H9 (cell line): Measurements from ENCODE around the gene CDK10. TPM values are rescaled to one million over a fixed set of nuclear protein-coding genes. Genes with fewer than 3 reads are reported as not detected.

ENCODE experiments used
- DNase-seq: peaks from one replicate; pipeline ENCODE4 v3.0.0-alpha.2; 2017
- H2AFZ ChIP-seq: one replicate; pipeline ENCODE4 v1.6.1; 2013; ENCODE audit warnings: mild to moderate bottlenecking, low read length, control low read depth, moderate library complexity
- H2AK5ac ChIP-seq: 2 replicates; pipeline ENCODE4 v1.6.1; 2013; ENCODE audit warnings: low read length, control low read depth, mixed read lengths; ENCODE audit not compliant: insufficient read length
- H2BK120ac ChIP-seq: one replicate; pipeline ENCODE4 v1.6.1; 2013; ENCODE audit warnings: low read depth, mild to moderate bottlenecking, low read length, control low read depth, inconsistent platforms; ENCODE audit not compliant: poor library complexity, severe bottlenecking
- H2BK12ac ChIP-seq: 2 replicates; pipeline ENCODE4 v1.6.1; 2013; ENCODE audit warnings: low read length, control low read depth, mixed read lengths, low read depth; ENCODE audit not compliant: insufficient read length
- H2BK15ac ChIP-seq: 2 replicates; pipeline ENCODE4 v1.6.1; 2013; ENCODE audit warnings: low read depth, low read length, control low read depth
- H2BK20ac ChIP-seq: one replicate; pipeline ENCODE4 v1.6.1; 2013; ENCODE audit warnings: low read depth, mild to moderate bottlenecking, low read length, control low read depth, inconsistent platforms; ENCODE audit not compliant: poor library complexity, severe bottlenecking
- H2BK5ac ChIP-seq: 2 replicates; pipeline ENCODE4 v1.6.1; 2013; ENCODE audit warnings: low read length, control low read depth, mixed read lengths; ENCODE audit not compliant: insufficient read length
- H3K14ac ChIP-seq: 2 replicates; pipeline ENCODE4 v1.6.1; 2013; ENCODE audit warnings: low read length, control low read depth; ENCODE audit not compliant: insufficient read depth
- H3K18ac ChIP-seq: 2 replicates; pipeline ENCODE4 v1.6.1; 2013; ENCODE audit warnings: low read depth, mild to moderate bottlenecking, mixed read lengths, low read length, control low read depth; ENCODE audit not compliant: insufficient read length
- H3K23ac ChIP-seq: 2 replicates; pipeline ENCODE4 v1.6.1; 2013; ENCODE audit warnings: low read length, control low read depth, mixed read lengths, low read depth; ENCODE audit not compliant: insufficient read length
- H3K23me2 ChIP-seq: 2 replicates; pipeline ENCODE4 v1.6.1; 2013; ENCODE audit warnings: low read depth, mild to moderate bottlenecking, mixed read lengths, low read length, control low read depth; ENCODE audit not compliant: insufficient read length, poor library complexity, severe bottlenecking
- H3K27ac ChIP-seq: 2 replicates; pipeline ENCODE4 v1.5.1; 2013; ENCODE audit warnings: low read length, control low read depth, mixed read lengths, low read depth; ENCODE audit not compliant: insufficient read length
- H3K27me3 ChIP-seq: 2 replicates; pipeline ENCODE4 v1.6.1; 2013; ENCODE audit warnings: low read length, control low read depth, inconsistent platforms; ENCODE audit not compliant: insufficient read depth
- H3K4ac ChIP-seq: 2 replicates; pipeline ENCODE4 v1.6.1; 2013; ENCODE audit warnings: low read depth, mild to moderate bottlenecking, control low read depth, inconsistent platforms, low read length, moderate library complexity
- H3K4me1 ChIP-seq: 2 replicates; pipeline ENCODE4 v1.6.1; 2013; ENCODE audit warnings: low read length, control low read depth, inconsistent platforms; ENCODE audit not compliant: insufficient read depth
- H3K4me2 ChIP-seq: 2 replicates; pipeline ENCODE4 v1.6.1; 2013; ENCODE audit warnings: low read length, control low read depth, mixed read lengths; ENCODE audit not compliant: insufficient read length, insufficient read depth
- H3K56ac ChIP-seq: 2 replicates; pipeline ENCODE4 v1.6.1; 2013; ENCODE audit warnings: low read depth, mild to moderate bottlenecking, mixed read lengths, low read length, control low read depth; ENCODE audit not compliant: insufficient read length
- H3K79me1 ChIP-seq: 2 replicates; pipeline ENCODE4 v1.6.1; 2013; ENCODE audit warnings: low read depth, mild to moderate bottlenecking, moderate library complexity, low read length, control low read depth, inconsistent platforms; ENCODE audit not compliant: insufficient read depth, poor library complexity, severe bottlenecking
- H3K79me2 ChIP-seq: 2 replicates; pipeline ENCODE4 v1.6.1; 2013; ENCODE audit warnings: low read length, control low read depth, inconsistent platforms; ENCODE audit not compliant: insufficient read depth
- H3K9ac ChIP-seq: 2 replicates; pipeline ENCODE4 v1.6.1; 2013; ENCODE audit warnings: low read length, control low read depth, mixed read lengths; ENCODE audit not compliant: insufficient read length; ENCODE audit errors: extremely low read depth
- H3K9me3 ChIP-seq: one replicate; pipeline ENCODE4 v1.6.1; 2013; ENCODE audit warnings: low read depth, low read length, inconsistent platforms; ENCODE audit not compliant: control insufficient read depth
- H3T11ph ChIP-seq: one replicate; pipeline ENCODE4 v1.6.1; 2013; ENCODE audit warnings: mild to moderate bottlenecking, low read length, control low read depth, inconsistent platforms
- H4K20me1 ChIP-seq: one replicate; pipeline ENCODE4 v1.6.1; 2013; ENCODE audit not compliant: control insufficient read depth, insufficient read length, insufficient read depth
- H4K5ac ChIP-seq: 2 replicates; pipeline ENCODE4 v1.6.1; 2013; ENCODE audit warnings: low read depth, mild to moderate bottlenecking, mixed read lengths, low read length, control low read depth; ENCODE audit not compliant: insufficient read length
- H4K8ac ChIP-seq: replicated peaks from 2 replicates; pipeline ENCODE4 v1.6.1; 2013; ENCODE audit warnings: low read length, control low read depth, mixed read lengths, low read depth; ENCODE audit not compliant: insufficient read length
- H4K91ac ChIP-seq: 2 replicates; pipeline ENCODE4 v1.6.1; 2013; ENCODE audit warnings: low read depth, mild to moderate bottlenecking, moderate library complexity, mixed read lengths, low read length, control low read depth; ENCODE audit not compliant: insufficient read length
- H3K27ac Mint-ChIP-seq, 3 experiments: 2 replicates in 2 of 3; 3 replicates in 1 of 3; pipeline ENCODE4 v1.8.0; 2020 to 2021; ENCODE audit warnings: mixed read lengths in 3 of 3, mild to moderate bottlenecking in 1 of 3, moderate library complexity in 1 of 3
- H3K27me3 Mint-ChIP-seq: 2 replicates; pipeline ENCODE4 v1.8.0; 2021; ENCODE audit warnings: low read depth, mild to moderate bottlenecking, moderate library complexity, mixed read lengths
- H3K36me3 Mint-ChIP-seq, 3 experiments: 2 replicates in 2 of 3; 3 replicates in 1 of 3; pipeline ENCODE4 v1.8.0; 2020 to 2021; ENCODE audit warnings: low read depth in 3 of 3, mixed read lengths in 3 of 3; ENCODE audit not compliant: insufficient read depth in 1 of 3
- H3K4me1 Mint-ChIP-seq, 2 experiments: 2 replicates each; pipeline ENCODE4 v1.8.0; 2020; ENCODE audit warnings: mixed read lengths in 2 of 2
- H3K4me3 Mint-ChIP-seq, 2 experiments: 2 replicates in 1 of 2; 3 replicates in 1 of 2; pipeline ENCODE4 v1.8.0; 2020 to 2021; ENCODE audit warnings: mild to moderate bottlenecking in 2 of 2, mixed read lengths in 2 of 2, moderate library complexity in 1 of 2
- H3K9me3 Mint-ChIP-seq, 2 experiments: 2 replicates in 1 of 2; 3 replicates in 1 of 2; pipeline ENCODE4 v1.8.0; 2020; ENCODE audit warnings: mild to moderate bottlenecking in 2 of 2, mixed read lengths in 2 of 2, moderate library complexity in 1 of 2
- CTCF ChIP-seq: fragments of 200-600 bp; sonication (generic); conservative IDR thresholded peaks from 3 replicates; pipeline ENCODE4 v1.8.0; 2021; ENCODE audit warnings: antibody characterized with exemption, mild to moderate bottlenecking
- WGBS: extraction: QIAGEN DNeasy Blood & Tissue Kit; methylation state at CpG from one replicate; pipeline ENCODE4 v1.1.7; 2013; ENCODE audit warnings: missing lambda C conversion rate, low lambda C conversion rate, mixed read lengths; ENCODE audit not compliant: insufficient read length; ENCODE audit errors: extremely low coverage; 5-methylcytosine and 5-hydroxymethylcytosine counted together
- total RNA-seq: library from RNA; stranded (reverse); gene quantifications from 2 replicates; pipeline ENCODE4 v1.2.1, GENCODE V29; 2021

The CDK10 gene
- total RNA-seq, 1 experiment from 2014 or later = 77.1 TPM

GRCh38 chr16:89667633-89668032 lies 18.9 kb upstream of the CDK10 start:
- no peak overlapping the region for H3K56ac ChIP-seq
- no peak overlapping the region for H2BK5ac ChIP-seq
- H3K23me2 ChIP-seq = no peaks in the 10 kb centered on the region
- no peak overlapping the region for H2BK120ac ChIP-seq
- no peaks in the 10 kb centered on the region for H3K27me3 ChIP-seq
- H3K4me2 ChIP-seq = no peak overlapping the region
- Mint-ChIP-seq H3K36me3 (peaks cover 45 to 49% (median 46%) of the 10 kb centered on the region in 3 experiments), H3K27ac (no peak overlapping the region), H3K9me3 (peaks cover 29 to 35% of the 10 kb centered on the region in 2 experiments), H3K4me3 (no peak overlapping the region), H3K4me1 (no peaks in the 10 kb centered on the region), H3K27me3 (peaks cover 3% of the 10 kb centered on the region)
- H4K5ac ChIP-seq = no peak overlapping the region
- no peaks in the 10 kb centered on the region for H3K79me2 ChIP-seq
- H3K14ac ChIP-seq = no peak overlapping the region; the same call in 1 of the 2 replicates
- no CpG with 5 or more reads among the region's 9 CpGs for WGBS
- no peak overlapping the region for H2BK20ac ChIP-seq
- no peaks in the 10 kb centered on the region for H4K20me1 ChIP-seq
- no peak overlapping the region for H3K18ac ChIP-seq
- no peaks in the 10 kb centered on the region for H3K79me1 ChIP-seq
- no peak overlapping the region for H3K27ac ChIP-seq
- H3K4me1 ChIP-seq = no peaks in the 10 kb centered on the region
- no peak overlapping the region for H2BK15ac ChIP-seq
- H3K4ac ChIP-seq = no peak overlapping the region
- no peak overlapping the region for H4K8ac ChIP-seq
- TF ChIP-seq CTCF = no peak
- H3K9me3 ChIP-seq = peaks cover 10% of the 10 kb centered on the region
- H3K9ac ChIP-seq = no peak overlapping the region
- no peak overlapping the region for H2AFZ ChIP-seq
- DNase-seq = no peak
- no peak overlapping the region for H3T11ph ChIP-seq
- H4K91ac ChIP-seq = no peak overlapping the region
- H3K23ac ChIP-seq = no peak overlapping the region
- no peak overlapping the region for H2BK12ac ChIP-seq
- no peak overlapping the region for H2AK5ac ChIP-seq
